GM18526 (cell line): Measurements from ENCODE around the gene EEF1B2.

ENCODE experiments used
- POLR2A ChIP-seq: IDR thresholded peaks from 3 replicates; pipeline ENCODE4 v1.6.1; 2011; ENCODE audit not compliant: insufficient read length; ENCODE audit errors: extremely low read depth

Gene EEF1B2

GRCh38 chr2:206208900-206209299 is 49.2 kb downstream of the EEF1B2 start:
- no peak for TF ChIP-seq POLR2A

- TF ChIP-seq POLR2A, result no peak
Observed at GRCh38 chr2:206211657-206212255, 52.1 kb downstream of the EEF1B2 start.
